HG03432 (cell line): Measurements from ENCODE around the gene PARP3.
A peak's percentile ranks its signal among the peaks of the same experiment; 100 is the strongest.

Experiments used
- ATAC-seq: cut with Tn5 transposase; IDR thresholded peaks from one replicate; pipeline ENCODE4 v1.9.1; 2021; ENCODE audit warnings: mild to moderate bottlenecking, moderate library complexity; ENCODE audit not compliant: unreplicated experiment

The PARP3 gene

DNA sequence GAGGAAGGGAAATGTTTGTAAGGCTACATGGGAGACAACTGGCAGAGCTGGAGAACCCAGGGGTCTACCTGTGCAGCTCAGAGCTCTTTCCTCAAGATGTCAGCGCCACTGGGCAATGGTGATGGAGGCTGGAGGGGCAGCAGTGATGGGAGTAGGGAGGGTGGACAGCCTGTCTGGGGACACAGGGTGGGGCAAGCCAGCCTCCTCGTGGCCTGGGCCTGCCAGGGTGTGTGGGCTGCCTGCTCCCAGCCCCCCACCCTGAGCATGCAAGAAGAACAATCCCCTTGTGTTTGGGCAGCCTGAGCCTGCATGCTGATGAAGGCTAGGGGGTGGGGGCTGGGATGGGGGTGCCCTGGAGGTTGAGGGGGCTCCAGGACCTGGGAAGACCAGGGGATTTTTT, 23.9 kb downstream of the PARP3 start:
- ATAC-seq, result no peak

DNA sequence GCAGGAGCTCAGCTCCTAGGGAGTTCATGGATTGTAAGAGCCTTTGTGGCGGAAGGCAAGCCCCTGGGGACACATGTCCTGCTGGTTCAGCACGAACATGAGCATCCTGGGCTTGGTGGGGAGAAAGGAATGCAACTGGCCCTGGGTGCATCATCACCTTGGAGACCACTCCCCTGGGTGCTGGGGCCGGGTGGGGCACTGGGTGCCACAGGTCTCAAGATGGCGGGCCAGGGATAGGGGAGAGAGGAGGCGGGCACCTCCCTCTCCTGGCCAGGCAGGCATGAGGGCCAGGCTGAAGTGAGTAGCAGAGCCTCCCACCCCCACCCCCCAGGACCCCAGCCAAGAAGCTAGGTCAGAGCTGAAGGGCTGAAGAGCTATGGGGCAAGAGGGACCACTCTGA, 24.3 kb downstream of the PARP3 start:
- no peak for ATAC-seq

DNA sequence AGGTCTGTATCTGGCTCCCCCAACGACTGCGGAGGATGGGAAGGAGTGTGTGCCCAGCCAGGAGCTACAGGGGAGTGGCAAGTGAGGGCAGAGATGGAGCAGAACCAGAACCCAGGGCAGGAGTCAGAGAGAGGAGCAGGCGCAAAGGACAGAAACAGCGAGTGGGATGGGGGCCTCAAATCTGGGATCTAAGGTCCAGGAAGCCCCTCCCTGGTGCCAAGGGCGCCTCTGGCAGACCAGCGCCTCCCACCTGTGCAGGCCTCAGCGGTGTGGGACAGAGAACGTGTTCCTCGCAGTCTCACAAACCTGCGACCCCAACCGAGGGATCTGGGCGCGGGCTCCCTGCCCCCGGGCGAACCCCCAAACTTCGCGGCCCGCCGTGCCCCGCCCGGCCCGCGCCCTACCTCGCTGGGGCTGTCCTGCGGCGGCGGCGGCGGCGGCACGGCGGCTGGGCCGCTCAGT, 24.8 kb downstream of the PARP3 start:
- ATAC-seq, result no peak

DNA sequence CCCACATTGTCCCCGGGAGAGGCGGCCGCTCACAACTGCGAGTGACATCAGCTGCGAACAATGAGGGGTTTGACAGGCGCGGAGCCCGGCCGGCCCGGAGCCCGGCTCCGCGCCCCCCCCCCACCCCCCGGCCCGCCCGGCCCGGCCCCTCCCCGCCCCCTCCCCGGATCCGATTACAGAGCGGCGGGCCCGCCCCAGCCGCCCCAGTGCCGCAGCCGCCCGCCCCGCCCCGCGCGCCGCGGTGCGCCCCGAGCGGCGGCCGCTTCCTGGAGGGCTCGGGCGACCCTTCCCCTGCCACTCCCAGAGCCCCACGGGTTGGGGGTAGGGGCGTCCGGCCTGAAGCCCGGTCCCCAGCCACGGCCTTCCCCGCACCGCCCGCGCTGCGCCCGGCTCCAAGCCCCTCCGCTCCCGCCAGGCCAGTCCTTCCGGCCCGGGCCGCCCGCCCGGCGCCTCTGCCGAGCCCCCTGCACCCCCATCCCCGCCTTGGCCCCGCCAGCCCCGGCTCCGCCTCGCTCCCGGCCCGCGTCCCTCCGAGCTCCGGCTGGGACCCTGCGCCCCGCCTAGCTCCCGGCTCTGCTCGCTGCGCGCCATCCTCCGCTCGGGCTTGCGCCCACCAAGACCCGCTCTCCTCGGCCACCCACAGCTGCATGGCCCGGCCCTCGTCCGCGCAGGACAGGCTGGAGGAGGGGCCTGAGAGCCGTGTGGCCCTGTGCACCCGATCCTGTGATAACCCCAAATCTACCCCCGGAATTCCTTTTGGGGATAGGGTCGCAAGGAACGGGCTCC, 25.4 kb downstream of the PARP3 start, which contains the start of gene PCBP4:
PCBP4 (minus strand) TSS at position 71 of the 786 bp plus-strand sequence. CDS start 6,214 bp downstream, outside the sequence.
- ATAC-seq, result peak; percentile 51

DNA sequence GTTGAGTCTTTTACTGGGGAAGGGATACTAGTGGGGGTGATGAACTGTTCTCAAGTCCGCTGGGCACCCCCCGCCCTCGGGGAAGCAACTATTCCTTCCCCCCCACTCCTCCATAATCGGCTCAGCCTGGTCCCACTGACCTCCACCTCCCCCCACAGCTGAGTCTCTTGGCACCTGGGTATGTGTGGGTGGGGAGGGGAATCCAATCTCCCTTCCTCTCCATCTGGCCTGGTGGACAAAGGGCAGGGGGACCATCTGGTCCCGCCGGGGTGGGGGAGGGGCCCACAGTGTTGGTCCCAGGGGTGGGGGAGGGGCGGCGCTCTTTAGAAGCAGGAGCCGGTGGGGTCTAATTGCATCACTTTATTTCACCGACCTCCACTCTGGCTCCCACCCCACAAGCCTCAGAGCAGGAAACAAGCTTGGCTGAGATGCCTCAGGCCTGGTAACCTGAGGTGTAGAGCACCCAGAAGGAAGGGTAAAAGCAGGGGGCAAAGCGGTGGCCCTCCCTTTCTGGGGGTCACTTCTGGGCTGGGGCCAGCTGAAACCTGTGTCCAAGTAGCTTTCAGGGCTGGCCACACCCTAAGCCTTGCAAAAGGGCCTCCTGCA, 26.1 kb downstream of the PARP3 start:
- no peak for ATAC-seq

DNA sequence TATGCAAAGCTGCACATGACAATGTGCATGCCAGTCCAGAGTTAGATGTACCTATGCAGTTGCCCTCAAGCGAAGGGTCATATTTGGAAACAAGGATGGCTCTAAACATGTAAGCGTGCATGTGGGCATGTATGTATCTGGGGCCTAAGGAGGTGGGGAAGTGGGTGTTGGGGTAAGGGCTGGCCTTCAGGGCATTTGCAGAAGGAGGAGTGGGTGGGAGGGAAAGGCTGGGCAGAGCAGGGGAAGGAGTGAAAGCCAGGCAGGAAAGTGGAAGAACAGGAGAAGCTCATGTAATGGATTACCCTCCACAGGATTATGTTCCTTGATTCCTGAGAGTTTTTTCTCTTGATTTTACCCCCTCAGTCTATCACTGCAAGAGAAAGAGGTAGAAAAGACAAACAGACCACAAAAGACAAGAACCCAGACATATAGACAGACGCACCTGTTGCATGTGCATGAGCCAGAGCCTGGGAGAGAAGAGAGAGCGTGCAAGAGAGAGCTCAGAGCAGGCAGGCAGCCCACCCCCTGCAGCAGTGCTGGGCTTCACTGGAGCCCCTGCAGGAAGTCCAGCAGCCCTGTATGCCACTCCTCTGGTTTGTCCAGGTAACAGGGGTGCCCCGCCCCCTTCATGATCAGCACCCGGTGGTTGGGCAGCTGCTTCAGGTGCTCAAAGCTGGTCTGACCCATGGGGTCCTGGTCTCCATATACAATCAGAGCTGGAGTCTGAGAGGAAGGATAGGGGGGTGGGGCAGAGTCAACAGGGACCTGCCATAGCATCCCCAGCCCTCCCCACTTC, 26.9 kb downstream of the PARP3 start:
- no peak for ATAC-seq

DNA sequence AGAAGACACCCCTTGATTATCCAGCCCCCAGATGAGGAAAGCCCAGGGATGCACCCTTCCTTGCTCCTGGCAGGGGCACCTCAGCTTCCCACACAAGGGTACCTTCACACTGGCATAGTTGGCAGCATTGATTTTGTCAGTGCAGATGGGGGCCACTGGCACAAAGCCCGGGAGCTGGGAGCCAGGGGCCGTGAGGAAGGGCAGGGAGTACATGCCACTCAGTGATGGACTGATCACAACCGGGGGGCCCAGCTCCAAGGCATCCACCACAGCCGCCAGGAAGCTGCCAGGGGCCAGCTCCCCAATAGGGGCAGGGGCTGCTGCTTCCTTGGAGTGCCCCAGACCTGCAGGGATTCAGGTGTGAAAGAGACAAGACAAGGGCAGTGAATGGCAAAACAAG, 27.7 kb downstream of the PARP3 start:
- ATAC-seq, result no peak

DNA sequence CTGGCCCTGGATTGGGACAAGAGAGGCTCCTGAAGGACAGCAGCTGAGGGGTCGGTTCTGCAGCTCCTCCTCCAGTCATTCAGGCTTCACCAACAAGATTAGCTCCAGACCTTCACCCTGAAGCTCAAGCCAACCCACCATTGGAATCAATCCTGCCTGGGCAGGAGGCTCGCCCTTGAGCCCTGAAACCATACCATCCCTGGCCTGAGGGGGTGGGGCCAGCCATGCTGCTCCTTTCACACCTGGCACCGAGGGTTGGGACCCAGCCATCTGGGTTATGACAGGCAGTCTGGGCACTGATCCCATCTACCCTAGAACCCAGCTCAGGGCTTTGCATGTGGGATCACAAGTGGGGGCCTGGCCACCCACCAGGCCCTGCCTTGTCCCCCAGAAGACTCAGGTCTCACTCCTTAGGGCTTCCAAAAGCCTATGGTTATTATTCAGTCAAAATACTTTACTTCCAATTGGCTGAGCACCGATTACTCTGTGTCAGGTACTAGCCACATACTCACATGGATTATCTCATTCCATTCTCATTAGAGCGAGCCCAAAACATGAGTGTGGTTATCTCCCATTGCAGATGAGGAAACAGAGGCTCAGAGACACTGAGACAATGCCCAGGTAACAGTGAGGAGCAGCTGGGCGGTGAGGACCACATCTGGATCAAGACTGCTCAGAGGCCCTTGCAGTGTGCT, 28.6 kb downstream of the PARP3 start:
- no peak for ATAC-seq

DNA sequence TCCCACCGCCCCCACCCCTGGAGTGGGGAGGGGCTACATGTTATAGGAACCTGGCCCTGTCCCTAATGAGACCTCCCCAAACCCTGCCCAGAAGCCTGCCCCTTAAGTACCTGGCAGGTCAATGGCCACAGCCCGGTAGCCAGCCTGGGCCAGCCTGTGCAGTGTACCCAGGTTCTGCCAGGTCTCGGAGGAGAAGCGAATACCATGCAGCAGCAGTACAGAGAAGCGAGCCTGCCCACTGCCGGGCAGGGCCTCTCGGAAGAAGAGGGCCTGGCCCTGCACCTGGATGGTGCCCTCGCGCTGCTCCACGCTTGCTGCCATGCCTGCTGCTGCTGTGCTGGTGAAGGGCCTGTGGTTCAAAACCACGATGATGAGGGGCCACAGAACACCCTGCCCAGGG, 29.2 kb downstream of the PARP3 start:
- ATAC-seq, result no peak

DNA sequence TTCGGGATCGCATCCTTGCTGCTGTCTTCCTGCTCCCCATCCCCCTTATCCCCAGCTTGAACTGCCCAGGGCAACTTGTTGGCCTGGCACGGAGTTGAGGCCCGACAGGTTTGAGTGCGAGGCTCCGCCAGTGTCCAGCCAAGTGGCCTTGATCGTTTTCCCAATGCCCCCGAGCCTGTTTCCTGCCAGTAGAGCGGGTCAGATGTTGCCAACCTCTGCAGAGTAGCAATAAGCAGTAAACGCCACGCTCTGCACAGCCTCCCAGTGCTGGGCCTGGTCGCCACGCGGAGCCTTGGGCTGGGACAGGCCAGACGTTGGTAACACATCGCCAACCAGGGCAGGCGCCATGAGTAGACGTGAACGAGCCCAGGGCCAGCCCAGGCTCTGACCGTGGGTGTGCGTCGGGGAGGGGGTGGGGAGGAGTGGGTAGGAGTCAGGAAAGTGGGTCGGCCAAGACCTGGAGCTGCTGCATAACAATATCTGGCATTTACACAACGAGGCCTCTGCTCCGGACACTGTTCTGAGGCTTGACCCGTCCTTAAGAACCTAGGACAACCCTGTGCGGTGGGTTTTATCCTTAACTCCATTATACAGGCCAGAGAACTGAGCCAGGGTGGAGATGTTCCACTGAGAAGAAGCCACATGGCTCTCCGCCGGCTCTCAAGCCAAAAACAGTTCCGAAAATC, 32.3 kb downstream of the PARP3 start:
- peak; percentile 4 for ATAC-seq

DNA sequence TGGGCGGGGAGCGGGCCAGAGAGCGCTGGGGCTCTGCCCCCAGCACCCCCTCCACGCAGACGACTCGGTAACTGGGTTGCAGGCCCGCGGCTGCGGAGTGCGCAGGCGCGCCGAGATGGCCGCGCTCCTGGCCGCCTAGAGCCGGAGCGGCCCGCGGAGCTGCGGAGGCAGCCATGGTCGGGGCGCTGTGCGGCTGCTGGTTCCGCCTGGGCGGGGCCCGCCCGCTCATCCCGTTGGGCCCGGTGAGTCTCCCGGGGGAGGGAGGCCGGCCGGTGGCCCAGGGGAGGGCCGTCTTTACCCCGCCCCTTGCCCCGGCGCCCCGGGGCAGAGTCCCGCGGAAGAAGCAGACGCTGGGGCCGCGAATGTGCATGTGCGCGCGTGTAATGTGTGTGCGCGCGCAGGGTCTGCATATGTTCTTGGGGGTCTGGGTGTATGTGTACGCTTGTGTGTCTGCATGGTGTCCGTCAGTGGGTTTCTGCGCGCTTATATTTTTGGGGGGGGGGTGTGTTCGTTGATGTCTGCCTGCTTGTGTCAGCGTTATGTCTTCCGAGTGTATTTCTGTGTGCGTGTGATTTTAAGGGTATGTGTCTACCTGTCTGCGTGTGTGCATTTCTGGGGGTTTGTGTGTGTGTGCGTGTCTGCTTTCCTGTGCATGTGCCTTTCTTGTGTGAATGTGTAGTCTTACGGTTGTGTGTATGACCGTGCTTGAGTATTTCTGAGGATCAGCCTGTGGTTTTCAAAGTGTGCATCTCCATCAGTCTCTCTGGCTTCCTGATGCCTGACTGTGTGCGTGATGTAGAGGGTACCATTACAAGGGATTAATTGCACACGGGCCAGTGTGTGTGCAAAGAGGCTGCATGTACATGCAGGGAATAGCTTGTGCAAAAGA, 33.0 kb downstream of the PARP3 start, which contains the start of gene ABHD14A:
ABHD14A (plus strand) TSS at position 102 of the 889 bp plus-strand sequence; CDS start at position 174, 72 bp downstream.
- peak; percentile 64 for ATAC-seq

DNA sequence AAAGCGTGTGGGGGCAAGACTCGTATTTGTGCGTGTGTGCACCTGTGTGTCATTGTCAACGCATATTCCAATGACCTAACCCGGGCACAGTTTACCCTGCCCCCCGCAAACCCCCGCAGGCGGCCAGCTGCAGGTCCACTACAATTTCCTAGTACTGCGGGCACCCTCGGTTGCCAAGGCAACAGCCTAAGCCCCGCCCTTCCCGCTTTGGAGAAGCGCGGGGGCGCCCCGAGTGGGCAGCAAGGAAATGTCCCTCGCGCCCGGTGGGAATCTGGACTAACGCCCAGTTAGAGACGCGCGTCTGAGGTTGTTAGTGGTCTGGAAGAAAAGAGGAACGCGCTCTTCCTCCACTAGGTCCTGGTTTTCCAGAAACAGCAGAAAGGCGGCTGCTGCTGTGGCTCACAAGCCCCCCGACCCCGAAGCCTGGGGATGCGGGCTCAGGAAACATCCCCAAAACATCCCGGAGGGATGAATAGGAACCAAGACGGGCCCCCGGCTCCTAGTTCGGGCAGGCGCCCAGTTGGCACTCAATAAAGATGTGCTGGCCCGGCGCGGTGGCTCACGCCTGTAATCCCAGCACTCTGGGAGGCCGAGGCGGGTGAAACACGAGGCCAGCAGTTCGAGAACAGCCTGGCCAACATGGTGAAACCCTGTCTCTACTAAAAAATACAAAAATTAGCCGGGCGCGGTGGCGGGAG, 33.8 kb downstream of the PARP3 start:
- no peak for ATAC-seq

DNA sequence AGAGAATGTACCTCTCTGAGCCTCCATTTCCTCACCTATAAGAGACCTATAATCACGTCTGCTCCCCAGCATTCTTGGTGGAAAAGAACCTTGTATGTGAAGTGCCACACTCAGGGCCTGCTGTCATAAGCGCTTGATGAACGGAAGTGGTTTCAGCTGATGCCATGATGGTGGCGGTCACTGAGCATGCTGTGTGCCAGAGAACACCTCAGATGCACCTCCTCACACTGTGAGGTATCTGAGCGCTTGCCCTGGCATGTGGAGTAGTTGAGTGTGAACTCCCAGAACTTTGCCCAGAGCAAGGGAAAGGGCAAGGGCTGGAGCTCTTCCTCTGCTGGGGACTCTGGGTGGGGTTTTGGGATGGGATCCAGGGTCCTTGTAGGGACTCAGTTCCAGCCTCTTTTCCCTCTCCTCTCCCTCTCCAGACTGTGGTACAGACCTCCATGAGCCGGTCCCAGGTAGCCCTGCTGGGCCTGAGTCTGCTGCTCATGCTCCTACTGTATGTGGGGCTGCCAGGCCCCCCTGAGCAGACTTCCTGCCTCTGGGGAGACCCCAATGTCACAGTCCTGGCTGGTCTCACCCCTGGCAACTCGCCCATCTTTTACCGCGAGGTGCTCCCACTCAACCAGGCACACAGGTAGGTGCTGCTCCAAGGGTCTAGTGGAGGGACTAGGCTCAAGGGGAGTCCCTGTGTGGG, 35.4 kb downstream of the PARP3 start:
- ATAC-seq, result no peak

DNA sequence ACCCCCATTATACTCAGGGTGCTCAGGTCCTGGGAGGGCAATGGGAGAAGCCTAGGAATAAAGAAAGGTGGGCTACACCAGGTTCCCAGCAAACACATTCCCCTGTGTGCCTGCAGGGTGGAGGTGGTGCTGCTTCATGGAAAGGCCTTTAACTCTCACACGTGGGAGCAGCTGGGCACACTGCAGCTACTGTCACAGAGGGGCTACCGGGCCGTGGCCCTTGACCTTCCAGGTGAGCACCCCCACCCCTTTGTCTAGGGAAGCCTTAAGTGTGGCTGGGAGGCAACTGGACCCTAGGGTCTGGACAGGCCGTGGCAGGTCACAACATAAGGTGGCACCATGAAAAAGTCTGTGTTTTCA, 36.0 kb downstream of the PARP3 start:
- ATAC-seq, result no peak

DNA sequence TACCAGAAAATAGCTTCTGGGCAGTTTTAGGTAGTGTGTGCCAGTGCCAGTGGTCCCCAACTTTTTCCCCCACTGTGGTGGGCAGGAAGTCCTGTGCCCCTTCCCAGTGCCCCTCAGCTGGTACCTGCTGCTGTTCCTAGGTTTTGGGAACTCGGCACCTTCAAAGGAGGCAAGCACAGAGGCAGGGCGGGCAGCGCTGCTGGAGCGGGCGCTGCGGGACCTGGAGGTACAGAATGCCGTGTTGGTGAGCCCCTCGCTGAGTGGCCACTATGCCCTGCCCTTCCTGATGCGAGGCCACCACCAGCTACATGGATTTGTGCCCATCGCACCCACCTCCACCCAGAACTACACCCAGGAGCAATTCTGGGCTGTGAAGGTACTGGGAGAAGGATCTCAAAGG, 38.1 kb downstream of the PARP3 start:
- ATAC-seq, result no peak

DNA sequence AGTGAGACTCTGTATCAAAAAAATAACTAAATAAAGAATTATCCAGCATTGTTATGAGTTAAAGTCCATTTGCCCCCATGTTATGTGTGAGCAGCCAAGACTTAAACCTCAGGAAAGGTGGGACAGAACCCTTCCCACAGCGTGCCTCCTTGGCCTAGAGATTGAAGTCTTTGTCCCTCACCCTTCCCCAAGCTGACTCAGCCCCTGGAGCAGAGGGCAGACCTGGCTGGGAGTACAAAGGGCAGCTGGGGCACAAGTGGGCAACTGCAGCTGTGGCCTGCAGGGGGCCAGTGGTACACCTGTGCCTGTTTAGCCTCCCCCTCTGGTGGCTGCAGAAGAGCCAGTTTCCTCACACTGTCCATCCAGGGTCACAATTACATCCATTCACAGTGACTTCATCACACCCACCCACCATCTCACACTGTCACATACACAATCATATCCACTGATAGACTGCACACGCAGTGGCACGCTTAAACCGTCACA, 40.2 kb downstream of the PARP3 start:
- peak; percentile 49 for ATAC-seq

DNA sequence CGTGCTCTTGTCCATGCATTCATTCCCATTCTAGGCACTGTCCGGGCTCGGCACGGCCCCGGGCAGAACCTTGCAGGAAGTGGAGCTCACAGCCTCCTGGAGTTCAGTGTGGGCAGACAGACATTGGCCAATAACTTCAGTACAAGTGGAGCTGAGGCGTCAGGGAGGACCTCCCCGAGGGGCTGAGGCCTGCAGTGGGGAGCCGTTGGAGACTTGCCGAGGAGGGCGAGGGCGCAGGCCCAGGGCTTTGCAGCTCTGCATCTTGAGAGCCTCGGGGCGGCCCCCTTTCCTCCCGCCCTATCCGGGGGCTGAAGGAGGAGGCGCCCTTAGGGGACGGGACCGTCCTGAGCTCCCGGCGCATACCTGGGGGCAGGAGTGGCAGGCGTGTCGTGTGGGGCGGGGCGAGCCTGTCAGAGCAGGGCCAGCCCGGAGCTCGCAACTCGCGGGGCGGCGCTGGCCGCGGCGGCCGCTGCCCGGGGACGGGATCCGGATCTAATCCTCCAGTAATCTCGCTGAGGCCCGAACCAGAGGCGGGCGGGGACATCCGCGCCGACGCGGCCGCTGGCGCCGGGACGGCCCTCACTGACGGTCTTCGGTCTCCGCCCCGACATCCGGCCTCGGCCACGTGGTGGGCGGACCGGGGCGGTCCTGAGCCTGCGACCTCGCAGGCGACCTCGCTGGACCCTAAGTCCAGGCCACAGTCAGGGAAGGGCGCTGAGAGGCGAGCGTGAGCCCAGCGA, 40.8 kb downstream of the PARP3 start, which contains the start of gene ACY1:
ACY1 (plus strand) TSS at position 698 of the 740 bp plus-strand sequence. CDS start 530 bp downstream, outside the sequence.
- peak; percentile 76 for ATAC-seq
